GM12872 (cell line): Measurements from ENCODE around the gene GPER1.

Source experiments
- TF ChIP-seq, protein P1 (sequence below): IDR thresholded peaks from 3 replicates; pipeline ENCODE4 v1.5.1; 2011; ENCODE audit warnings: low read depth, mild to moderate bottlenecking, low read length, moderate library complexity; ENCODE audit not compliant: insufficient read depth

The GPER1 gene

DNA sequence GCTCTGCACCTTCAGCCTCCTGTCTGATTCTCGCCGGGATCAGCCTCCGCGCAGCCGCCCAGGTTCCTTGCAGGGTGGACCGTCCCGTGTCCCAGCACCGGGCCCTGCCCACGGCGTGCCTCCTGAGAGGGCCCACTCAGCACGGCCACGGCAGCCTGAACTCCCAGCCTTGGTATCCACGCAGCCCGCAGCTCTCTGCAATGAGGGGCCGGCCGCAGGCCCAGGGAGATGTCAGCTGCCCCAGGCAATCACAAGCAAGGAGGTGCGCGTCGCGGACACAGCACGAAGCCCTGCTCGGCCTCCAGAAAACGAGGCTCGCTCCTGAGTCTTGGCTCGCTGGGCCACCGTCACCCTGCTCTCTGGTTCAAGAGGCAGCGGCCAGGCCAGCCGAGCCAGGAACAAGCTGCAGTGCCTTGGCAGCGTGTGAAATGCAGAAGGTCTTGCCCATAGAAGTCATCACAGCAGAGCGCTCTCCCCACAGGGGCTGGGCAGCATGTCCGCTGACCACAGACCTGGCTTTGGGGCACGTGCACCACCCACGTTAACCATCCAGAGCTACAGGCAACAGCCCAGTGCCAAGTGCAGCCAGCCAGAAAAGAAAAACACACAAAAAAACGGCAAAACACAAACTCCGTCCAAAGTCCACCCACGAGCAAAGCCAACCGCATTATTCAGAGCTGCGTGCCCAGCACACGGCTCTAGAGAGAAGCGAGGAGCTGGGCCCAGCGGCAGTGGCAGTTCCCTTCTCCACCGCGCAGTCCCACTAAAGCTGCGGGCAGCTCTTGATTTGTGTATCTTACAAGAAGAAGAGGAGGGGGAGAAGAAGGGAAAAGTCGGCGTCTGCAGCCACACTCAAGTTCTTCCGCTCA lies 13.9 kb downstream of the GPER1 start:
- TF ChIP-seq, protein P1, sequence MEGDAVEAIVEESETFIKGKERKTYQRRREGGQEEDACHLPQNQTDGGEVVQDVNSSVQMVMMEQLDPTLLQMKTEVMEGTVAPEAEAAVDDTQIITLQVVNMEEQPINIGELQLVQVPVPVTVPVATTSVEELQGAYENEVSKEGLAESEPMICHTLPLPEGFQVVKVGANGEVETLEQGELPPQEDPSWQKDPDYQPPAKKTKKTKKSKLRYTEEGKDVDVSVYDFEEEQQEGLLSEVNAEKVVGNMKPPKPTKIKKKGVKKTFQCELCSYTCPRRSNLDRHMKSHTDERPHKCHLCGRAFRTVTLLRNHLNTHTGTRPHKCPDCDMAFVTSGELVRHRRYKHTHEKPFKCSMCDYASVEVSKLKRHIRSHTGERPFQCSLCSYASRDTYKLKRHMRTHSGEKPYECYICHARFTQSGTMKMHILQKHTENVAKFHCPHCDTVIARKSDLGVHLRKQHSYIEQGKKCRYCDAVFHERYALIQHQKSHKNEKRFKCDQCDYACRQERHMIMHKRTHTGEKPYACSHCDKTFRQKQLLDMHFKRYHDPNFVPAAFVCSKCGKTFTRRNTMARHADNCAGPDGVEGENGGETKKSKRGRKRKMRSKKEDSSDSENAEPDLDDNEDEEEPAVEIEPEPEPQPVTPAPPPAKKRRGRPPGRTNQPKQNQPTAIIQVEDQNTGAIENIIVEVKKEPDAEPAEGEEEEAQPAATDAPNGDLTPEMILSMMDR = no peak

DNA sequence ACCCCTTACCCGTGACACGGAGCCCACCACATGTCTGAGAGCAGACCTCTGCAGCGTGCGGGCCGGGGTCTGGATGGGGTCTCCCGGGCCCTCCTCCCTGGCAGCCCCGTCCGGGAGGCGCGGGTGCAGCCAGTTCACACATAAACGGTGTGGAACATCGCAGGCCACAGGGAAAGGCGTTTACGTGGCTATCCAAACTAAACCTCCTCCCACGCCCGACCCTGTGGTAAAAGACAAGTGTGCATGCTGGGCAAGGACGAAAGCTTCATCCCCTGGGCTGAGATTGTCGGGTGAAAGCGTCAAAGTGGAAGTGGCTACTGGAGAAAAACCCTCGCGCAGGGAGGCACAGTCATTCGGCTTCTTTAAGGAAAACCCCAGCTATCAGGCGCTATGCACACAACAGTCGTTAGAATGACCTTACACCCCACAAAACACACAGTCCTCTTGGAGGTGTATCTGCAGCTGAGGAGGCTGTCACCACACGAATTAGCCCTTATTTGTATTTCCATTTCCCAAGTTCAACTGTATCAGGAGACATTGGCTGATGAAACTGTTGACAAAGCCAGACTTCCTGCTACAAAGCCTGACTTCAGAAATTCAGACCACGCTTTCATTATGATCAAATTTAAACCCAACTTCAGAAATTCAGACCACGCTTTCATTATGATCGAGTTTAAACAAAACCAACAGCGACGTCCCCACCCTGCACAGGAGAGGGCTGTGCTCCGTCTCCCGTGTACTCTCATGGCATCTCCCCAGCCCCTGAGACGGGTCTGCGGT lies 15.3 kb downstream of the GPER1 start:
- TF ChIP-seq, protein P1 = 0 out of 3 replicates have a peak, but pooled peaks have one; percentile 3

DNA sequence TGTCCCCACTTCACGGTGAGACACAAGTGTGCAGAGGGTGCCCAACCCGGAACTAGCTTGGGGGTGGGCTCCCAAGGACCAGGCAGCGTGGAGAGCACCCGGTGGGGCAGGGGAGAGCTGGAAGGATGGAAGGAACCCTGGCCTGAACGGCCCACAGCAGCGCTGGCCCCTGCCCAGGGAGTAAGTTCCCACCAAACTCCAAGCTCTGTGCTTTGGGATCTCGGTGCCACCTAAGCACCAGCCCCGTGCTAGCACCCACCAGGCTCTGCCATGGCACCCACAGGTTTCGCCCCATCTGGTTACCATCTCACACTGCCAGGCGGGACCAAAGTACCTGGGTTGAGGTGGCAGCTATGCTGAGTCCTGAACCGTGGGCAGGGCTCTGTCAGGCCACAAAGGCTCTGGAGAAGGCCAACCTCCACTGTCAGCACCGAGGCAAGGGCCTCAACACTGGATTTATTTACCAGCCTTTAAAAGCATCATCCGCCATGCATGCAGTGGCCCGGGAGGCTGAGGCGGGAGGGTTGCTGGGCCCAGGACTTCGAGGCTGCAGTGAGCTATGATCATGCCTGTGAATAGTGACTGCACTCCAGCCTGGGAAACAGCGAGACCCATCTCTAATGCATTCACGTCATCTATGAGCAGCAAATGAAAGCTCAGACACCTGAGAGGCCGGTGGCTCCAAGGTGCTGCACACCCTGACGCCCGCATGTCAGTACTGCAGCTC lies 16.0 kb downstream of the GPER1 start:
- TF ChIP-seq, protein P1 = no peak

DNA sequence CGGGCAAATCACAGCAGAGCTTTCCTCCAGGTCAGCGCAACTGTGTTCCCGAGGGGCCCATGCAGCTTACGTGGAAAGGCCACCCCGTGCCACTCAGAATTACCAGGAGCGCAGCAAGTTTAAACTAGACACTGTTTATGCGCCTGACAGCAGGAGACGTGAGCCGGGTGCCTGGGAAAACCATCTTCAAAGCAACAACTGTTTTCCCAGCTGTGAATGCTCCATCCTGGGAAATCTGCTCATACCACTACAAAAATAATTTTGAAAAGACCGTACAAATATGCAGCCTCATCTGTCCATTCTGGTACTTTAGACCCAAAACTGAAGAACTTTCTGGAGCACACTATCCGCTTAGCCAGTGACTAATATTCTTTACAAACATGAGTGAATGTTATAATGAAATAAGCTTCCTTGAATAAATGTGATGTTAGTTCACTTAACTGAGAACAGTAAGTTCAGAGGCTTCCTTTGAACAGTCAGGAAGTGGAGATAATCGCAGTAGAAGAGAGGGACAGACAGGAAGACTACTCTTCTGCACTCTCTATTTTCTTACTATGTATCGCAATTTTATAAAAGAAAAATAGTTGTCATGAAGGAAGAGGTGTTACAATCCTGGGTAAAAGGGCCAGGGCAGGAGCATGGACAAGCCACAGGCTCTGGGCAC lies 16.7 kb downstream of the GPER1 start:
- TF ChIP-seq, protein P1 = no peak

DNA sequence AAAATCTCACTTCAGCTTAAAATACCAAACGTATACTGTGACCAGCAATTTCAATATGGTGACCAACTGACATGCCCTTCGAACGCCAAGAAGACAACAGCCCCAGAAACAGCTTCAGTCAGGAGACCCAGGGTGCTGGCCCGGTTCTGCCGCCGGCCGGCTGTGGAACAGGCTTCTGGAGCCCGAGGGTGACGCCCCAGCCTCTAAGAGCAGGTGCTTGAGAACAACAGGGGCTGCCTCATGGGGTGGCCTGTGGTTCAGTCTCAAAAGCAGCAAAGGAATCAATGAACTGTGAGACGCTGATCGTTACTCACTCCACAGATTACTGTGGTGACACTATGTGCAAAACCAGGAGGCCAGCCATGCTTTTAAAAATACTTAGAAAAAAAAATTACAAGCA lies 17.3 kb downstream of the GPER1 start:
- TF ChIP-seq, protein P1 = no peak

DNA sequence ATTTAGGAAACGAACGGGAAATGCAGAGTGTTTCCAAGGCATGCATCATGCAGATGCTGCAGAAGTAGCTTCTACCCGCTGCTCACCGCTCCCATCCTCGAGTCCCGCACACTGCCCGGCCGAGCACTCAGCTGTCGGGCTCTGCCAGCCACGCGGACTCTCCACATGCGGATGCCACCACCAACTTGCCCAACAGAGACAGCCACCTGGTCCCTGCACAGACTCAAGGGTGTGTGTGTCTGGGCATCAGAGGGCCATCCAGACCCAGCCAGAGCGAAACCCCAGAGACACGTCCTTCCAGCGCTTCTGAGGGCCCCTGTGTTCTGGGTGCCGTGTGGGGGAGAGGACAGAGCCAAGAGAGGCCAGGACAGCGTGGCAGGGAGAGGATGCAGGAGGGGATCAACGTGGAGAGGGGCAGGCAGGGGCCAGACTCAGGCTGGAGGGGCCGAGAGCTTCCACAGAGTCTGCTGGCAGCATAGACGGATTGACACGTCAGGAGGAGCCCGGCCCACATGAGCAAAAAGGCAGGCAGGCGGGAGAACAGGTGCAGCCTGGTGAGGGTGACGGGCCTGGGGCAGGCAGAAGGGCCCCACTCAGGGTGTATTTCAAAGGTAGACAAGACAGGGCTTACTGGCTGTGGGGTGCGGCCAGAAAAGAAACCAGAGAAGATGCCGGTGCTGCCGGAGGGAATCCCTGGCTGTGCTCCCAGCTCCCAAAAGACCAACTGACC lies 18.3 kb downstream of the GPER1 start:
- TF ChIP-seq, protein P1 = no peak
